HG03159 (cell line): ENCODE results near the gene LDLRAD2.

ENCODE experiments used
- ATAC-seq: cut with Tn5 transposase; IDR thresholded peaks from one replicate; pipeline ENCODE4 v1.9.1; 2021; ENCODE audit warnings: mild to moderate bottlenecking, moderate library complexity; ENCODE audit not compliant: unreplicated experiment

Gene LDLRAD2

DNA sequence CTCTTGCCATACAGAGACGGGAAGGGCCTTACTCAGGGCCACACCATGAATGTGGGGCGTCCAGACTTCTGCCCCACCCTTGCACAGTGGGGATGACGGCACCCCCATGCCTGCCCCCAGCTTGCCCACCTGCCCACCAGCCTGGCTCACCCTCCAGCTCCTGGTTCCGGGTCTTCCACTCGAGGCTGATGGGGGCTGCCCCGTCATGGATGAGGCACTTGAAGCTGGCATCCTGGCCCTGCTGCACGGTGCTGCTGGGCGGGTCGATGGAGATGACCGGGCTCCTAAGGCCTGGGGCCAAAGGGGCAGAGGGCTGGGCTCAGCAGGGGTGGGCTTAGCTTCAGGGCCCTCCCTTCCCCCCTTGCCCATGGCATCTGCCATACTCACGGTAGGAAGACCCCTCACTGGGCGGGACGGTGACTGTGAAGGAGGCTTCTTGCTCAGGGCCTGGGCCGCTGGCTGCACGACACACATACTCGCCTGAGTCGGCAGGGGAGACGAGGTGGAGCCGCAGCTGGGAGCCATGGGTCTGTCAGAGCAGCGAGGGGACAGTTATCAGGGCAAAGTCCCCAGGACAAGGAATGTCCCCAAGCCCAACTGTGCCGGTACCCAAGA is 29.9 kb downstream of the LDLRAD2 start:
- ATAC-seq: no peak

DNA sequence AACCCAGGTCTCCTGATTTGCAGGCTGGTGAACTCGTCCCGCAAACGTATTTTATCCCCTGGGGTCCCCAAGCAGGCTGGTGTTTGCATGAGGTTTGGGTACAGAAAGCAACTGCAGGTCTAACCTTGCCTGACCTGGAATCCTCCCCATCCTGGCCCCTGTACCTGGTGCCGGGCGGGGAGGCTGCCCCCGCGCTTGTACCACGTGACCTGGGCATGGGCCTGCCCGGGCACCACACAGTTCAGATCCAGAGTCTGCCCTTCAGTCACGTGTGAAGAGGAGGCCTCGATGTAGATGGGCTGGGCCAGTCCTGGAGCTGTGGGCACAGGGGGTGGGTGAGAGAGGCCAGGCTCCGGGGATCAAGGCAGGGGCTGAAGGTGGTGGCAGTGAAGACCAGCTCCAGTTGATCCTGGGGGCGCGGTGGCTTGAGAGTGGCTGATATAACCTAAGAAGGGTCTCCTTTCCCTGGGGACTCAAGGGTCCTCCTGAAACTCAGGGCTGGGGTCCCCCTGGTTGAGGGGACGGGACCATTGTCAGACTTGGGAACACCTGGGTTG is 30.6 kb downstream of the LDLRAD2 start:
- ATAC-seq: no peak

DNA sequence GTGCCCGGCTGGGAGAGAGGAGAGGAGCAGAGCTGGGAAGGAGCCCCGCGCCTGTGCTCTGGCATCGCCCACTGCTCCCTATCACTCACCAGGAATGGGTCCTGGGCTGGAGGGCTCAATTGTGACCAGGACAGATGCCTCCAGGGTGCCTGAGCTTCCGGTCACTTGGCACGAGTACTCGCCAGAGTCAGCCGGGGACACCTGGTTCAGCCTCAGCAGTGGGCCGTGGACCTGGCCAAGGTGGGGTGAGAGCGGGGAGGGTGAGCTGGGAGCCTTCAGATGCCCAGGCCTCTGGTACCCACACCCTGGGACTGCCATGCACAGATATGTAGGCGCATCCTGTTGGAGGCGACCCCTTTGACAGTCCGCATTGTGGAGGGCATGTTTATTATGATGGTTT is 31.1 kb downstream of the LDLRAD2 start:
- no peak for ATAC-seq

DNA sequence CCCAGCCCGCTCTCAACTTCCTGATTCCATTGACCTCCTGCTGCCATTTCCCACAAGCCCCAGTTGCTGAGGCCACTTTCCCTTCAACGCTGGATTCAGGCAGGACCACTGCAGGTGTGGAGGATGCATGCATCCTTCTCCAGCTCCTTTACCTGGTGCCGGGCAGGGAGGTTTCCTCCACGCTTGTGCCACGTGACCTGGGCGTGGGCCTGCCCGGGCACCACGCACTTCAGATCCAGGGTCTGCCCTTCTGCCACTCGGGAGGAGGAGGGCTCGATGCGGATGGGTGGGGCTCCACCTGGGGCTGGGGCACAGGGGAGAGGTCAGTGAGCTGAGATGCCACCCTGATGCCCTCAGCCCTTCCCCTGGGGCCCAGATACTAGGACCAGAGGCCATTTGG is 31.9 kb downstream of the LDLRAD2 start:
- ATAC-seq: no peak

DNA sequence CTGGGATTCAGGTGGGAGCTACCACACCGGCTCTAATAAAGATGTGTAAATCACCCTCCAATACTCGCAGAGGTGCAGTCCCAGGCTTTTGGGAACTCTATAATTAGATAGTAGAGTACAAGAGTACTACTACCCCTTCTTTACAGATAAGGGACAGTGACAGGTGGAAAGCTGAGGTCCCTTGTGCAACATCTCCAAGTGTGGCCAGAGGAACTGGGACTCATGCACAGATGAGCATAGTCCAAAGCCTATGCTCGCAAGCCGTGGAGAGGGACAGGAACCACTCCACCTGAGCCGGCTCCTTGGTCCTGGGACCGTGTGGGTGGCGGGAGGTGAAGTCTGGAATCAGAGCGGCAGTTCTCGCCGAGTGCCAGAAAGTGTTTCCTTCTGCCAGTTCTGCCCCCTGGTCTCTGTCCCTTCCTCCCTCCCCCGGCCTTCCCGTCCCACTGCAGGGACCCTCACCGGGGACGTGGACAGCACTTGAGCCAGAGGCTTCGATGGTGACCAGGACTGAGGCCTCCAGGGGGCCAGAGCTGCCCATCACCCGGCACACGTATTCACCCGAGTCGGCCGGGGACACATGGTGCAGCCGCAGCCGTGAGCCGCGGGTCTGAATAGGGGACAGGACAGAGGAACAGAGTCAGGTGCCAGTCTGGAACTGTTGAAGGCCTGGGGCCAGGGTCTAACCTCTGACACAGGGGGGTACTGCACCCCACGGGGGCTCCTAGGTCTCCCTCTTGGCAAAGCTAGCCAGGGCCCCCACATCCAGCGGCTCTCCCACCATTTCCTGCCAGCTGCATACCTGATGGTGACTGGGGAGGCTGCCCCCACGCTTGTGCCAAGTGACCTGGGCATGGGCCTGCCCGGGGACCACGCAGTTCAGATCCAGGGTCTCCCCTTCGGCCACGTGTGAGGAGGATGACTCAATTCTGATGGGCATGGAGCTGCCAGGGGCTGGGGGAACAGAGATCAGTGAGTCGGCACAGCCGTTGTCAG is 33.9 kb downstream of the LDLRAD2 start:
- no peak for ATAC-seq

DNA sequence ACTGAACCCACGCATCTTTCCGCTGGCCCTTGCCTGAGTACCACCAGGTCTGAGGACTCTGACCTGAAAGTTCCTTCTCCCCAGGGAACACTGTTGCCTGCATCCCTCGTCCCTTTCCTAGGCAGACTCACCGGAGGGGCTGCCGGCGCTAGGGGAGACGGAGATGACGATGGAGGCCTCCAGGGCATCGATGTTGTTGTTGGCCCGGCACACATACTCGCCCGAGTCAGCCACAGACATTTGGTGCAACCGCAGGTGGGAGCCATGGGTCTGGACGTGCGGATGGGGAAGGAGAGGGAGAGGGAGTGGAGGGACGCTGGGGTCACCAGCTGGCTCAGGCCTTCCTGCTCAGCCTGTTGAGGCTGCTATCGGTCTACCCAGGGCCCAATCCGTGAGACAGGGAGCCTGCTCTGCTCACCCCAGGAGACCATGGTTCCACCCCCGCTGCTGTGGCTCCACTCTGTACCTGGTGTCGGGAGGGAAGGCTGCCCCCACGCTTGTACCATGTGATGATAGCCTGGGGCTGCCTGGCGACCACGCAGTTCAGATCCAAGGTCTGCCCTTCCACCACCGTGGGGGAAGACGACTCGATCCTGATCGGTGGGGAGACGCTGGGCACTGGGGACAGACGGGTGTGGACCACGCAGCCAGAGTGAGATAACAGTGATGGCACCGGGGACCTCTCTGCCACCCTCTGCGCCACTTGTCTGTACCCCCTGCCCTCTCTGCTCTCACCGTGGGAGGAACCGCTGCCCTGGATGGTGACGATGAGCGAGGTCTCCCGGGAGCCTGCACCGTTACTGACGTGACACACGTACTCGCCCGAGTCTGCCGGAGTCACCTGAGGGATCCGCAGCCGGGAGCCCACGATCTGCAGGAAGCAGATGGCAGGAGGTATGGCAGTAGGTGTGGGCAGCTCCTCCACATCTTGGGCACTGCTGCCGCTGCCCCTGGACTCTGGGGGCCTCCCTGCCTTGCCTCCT is 35.4 kb downstream of the LDLRAD2 start:
- no peak for ATAC-seq

DNA sequence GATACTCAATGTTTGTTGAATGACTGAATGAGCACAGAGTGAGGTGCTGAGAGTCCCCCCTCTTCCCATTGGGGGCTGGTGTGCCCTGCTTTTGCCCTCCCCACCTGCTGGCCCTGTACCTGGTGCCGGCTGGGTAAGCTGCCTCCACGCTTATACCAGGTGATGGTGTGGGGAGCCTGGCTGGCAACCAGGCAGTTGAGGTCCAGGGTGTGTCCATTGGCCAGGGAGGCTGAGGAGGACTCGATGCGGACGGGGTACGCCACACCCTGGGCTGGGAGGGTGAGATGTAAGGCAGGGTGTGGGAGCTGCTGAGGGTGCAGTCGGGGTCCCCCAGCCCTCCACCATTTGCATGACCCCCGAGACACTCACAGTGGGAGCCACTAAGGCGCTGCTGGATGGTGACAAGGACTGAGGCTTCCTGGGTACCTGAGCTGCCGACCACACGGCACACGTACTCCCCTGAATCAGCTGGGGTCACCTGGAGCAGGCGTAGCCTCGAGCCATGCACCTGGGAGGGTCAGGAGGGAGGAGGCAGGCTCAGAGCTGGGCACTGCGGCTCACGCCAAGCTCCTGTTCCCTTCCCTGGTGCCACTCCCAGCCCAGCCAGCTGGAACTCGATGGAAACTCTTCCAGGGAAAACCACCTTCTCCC is 36.6 kb downstream of the LDLRAD2 start:
- ATAC-seq: no peak

DNA sequence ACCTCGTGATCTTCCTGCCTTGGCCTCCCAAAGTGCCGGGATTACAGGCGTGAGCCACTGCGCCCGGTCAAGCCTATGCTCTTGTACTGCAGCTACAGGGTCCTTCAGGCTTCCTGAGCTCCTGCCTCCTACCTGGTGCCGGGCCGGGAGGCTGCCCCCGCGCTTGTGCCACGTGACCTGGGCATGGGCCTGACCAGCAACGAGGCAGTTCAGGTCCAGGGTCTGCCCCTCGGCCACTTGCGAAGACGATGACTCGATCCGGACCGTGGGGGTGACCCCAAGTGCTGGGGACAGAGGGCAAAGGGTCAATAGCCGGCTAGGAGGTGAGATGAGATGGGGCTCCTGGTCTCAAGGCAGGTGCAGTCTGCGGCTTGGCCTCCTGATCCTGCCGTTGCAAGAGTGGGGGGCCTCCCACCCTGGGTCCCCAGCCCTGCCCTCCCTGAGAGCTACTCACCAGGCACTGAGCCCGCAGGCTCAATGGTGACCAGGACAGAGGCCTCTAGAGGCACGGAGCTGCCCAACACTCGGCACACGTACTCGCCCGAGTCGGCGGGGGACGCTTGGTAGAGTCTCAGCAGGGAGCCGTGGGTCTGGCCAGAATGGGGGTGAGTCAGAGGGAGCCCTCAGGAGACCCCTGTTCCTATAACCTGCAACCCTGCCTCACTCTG is 38.0 kb downstream of the LDLRAD2 start:
- no peak for ATAC-seq

DNA sequence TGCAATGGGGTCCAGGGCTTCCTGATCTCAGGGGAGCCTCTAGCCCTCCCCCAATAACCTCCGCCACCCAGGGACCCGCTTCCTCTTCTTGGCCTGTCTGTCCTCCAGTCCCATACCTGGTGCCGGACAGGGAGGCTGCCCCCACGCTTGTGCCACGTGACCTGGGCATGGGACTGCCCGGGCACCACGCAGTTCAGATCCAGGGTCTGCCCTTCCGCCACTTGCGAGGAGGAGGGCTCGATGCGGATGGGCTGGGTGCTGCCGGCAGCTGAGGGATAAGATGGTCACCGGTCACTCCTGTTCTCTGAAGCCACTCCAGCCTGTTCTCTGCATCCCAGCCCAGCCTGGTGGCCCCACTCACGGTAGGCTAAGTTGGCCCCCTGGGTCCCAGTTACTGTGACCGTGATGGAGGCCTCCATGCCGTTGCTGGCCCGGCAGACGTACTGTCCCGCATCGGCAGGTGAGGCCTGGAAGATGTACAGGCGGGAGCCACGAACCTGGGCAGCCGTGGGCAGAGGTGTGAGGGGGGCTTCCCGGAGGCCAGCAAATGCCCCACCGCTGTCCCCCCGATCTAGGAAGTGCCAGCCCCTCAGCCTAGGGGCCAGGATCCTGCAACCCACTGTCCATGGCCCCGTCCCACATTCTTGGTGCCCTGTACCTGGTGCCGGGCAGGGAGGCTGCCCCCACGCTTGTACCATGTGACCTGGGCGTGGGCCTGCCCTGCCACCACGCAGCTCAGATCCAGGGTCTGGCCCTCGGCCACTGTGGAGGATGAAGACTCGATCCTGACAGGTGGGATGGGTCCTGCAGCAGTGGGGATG is 39.6 kb downstream of the LDLRAD2 start:
- no peak for ATAC-seq

DNA sequence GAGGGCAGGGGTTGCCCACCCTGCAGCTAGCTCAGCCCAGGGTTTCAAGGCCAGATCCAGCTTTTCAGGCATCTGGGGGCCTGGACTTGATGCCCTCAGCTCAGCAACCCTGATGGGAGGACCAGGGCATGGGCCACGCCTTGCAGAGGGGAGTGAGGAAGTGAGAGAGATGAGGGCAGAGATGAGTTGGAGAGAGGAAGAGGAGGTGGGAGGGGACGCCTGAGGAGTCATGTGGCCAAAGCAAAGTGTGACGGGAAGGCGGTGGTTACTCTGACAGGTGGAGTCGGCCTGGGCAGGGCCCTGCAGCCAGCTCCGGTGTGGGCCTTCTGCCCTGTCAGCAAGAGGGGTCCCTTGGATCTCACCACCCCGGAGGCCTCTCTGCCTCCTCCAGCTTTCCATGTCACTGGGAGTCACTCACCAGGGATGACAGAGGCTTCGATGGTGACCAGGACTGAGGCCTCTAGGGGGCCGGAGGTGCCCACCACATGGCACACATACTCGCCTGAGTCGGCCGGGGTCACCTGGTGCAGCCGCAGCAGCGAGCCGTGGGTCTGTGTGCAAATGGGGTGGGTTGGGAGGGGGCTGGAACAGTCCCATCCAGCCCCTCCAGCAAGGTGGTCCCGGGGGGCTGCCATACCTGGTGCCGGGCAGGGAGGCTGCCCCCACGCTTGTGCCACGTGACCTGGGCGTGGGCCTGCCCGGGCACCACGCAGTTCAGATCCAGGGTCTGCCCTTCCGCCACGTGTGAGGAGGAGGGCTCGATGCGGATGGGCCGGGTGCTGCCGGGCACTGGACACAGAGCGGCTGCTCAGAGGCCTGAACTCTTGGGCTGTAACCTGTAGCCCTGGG is 40.4 kb downstream of the LDLRAD2 start:
- peak; percentile 57 for ATAC-seq

DNA sequence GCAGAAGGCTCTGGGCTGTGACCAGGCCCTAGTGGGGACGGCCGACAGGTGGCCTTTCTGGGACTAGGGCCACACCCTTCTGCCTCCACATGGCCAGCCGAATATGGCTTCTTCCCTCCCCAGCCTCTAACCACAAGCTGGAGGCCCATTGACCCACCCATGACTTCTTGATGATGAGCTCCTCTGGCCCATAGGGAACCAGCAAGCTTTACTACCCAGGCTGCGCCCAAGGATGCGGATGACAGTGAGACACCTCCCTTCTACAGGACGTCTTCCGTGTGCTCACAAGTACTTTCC is 41.0 kb downstream of the LDLRAD2 start:
- ATAC-seq: no peak

DNA sequence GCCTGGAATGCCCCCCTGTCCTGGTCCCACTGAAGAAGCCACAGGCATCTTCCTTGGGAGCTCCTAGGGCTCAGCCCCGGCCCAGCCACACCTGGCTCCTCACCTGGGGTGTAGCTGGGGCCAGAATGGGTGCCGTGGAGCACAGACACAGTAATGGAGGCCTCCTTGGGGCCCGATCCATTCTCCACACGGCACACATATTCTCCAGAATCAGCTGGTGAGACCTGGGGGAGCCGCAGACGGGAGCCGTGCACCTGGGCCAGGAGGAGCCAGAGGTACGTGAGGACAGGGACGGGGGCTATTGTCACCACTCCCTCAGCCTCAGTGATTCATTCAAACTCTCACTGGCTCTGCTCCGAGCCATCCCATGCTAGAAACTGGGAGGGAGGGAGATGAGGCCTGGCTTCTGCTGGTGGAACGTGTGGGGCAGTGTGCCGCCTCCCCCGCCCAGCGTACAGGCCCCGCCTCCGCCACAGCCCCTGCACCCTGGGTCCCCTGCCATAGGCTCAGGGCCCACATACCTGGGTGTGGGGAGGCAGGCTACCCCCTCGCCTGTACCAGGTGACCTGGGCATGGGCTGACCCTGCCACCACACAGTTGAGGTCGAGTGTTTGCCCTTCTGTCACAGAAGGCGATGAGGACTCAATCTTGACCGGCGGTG is 42.2 kb downstream of the LDLRAD2 start:
- no peak for ATAC-seq

DNA sequence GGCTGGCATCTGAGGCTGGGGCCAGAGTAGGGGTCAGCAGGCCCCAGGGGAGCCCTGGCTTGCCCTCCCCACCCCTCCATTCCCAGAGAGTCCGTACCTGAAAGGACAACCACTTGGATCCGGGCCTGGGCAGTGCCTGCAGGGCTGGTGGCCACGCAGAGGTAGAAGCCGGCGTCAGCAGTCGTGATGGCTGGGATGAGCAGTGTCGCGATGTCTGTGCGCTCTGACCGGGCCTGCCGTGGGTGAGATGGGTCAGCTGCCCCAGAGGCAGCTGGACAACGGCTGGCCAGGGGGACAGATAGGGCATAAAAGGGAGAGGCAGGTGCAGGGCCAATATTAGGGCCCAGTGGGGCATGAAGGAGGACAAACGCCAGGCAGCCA is 42.7 kb downstream of the LDLRAD2 start:
- ATAC-seq: no peak

DNA sequence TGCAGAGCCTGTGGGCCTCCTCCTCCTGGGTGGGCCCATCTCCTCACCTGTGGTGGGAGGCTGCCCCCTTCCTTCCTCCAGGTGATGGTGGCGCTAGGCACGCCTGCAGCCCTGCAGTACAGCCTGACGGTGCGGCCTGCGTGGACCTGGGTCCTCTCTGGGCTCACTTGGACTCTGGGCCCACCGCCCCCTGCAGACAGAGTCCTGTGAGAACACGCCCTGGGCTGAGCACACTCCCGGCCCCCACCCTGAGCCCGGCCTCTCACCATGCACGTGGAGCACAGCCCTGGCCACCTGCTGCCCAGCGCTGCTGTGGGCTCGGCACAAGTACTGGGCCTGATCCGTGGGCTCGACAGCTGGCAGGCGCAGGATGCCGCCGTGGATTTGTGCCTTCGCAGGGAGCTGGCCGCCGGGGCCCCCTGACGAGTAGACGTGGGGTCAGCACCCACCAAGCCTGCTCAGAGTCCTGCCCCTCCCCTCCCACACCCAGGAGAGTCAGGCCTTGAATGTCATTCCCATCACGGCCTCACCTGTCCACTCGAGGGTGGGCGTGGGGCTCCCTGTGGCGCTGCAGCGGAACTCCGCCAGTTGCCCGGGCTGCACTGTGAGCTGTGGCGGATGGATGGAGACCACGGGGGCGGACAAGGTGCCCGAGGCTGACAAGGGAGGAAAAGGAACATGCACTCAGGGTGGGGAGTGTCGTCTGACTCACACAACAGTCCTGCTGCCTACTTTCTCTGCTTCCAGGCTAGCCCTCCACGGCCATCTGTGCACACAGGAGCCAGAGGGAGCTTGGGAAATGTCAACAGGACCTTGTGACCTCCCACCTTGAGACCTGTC is 43.4 kb downstream of the LDLRAD2 start:
- no peak for ATAC-seq

DNA sequence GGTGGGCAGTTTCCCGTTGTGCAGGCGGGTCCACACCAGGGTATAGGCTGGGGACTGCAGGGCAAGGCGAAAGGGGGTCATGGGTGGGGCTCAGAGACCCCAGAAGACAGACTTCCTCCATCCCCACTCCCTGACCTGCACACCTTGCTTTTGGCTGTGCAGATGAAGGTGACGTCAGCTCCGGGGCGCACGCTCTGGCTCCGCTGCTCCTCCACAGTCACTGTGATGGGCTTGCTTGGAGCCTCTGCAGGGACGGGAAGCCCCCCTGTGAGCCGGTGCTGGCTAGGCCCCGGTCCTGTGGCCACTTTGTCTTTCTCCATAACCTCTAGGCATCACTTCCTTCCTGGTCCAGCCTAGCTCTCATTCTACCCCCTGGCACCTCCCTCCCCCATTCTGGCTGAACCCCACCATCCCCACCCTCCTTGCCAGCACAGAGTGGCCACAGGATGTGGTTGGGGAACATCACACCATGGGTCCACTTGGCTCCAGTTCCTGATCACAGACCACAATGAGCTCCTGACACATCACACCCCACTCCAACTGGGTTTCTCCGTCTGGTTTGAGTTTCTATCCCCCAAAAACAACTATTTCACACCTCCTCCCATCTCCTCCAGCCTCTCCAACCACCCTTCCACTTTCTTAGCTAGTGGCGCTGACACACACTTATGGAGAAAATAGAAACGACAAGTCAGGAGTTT is 45.2 kb downstream of the LDLRAD2 start:
- ATAC-seq: no peak
